HEK293 (cell line): ENCODE measurements around the gene ZNF593.

Source experiments
- CTCF ChIA-PET: fragments of 350-600 bp; formaldehyde crosslinking; extraction: SDS; loops from one replicate; lab custom pipeline; 2021; ENCODE audit warnings: antibody characterized with exemption; lab: Yijun Ruan, JAX
- POLR2A ChIA-PET: fragments of 300-600 bp; formaldehyde crosslinking; extraction: SDS; loops from one replicate; lab custom pipeline; 2020; ENCODE audit warnings: antibody characterized with exemption, inconsistent platforms; lab: Yijun Ruan, JAX
- H3K27ac ChIP-seq: fragments of 200-500 bp; sonication (Bioruptor generic); 2 replicates; pipeline ENCODE4 v1.5.1; 2014; ENCODE audit warnings: low read depth, low read length, control low read depth, inconsistent platforms; ENCODE audit errors: extremely low read depth
- H3K36me3 ChIP-seq, 2 experiments: fragments of 200-500 bp in 1 of 2; sonication (Bioruptor generic) in 1 of 2; 1 replicate in 1 of 2; 2 replicates in 1 of 2; pipeline ENCODE4 v1.5.1; 2014 to 2017; ENCODE audit warnings: inconsistent platforms in 2 of 2, low read length in 2 of 2; ENCODE audit not compliant: control insufficient read depth in 2 of 2, insufficient read depth in 1 of 2
- H3K4me1 ChIP-seq: fragments of 200-500 bp; sonication (Bioruptor generic); 2 replicates; pipeline ENCODE4 v1.5.1; 2014; ENCODE audit warnings: mild to moderate bottlenecking, low read length, inconsistent platforms; ENCODE audit not compliant: control insufficient read depth, insufficient read depth
- H3K4me3 ChIP-seq: 2 replicates; pipeline ENCODE4 v1.5.1; 2011; ENCODE audit warnings: low read depth, mild to moderate bottlenecking, control low read depth, low read length, moderate library complexity
- H3K9me3 ChIP-seq: fragments of 200-500 bp; sonication (Bioruptor generic); 2 replicates; pipeline ENCODE4 v1.5.1; 2014; ENCODE audit warnings: low read depth, low read length, inconsistent platforms; ENCODE audit not compliant: control insufficient read depth, insufficient read depth
- BCL11A ChIP-seq: fragments of 450-650 bp; formaldehyde crosslinking; IDR thresholded peaks from 2 replicates; pipeline ENCODE4 v1.5.1; 2016; ENCODE audit warnings: low read depth, missing biosample characterization, missing genetic modification characterization
- KLF9 ChIP-seq: fragments of 450-650 bp; formaldehyde crosslinking; IDR thresholded peaks from 2 replicates; pipeline ENCODE4 v1.5.1; 2016; ENCODE audit warnings: missing biosample characterization, missing genetic modification characterization, low read depth
- MZF1 ChIP-seq: fragments of 450-650 bp; formaldehyde crosslinking; IDR thresholded peaks from 2 replicates; pipeline ENCODE4 v1.5.1; 2017; ENCODE audit warnings: missing biosample characterization, missing genetic modification characterization, borderline replicate concordance
- PRDM4 ChIP-seq: fragments of 450-650 bp; formaldehyde crosslinking; IDR thresholded peaks from 2 replicates; pipeline ENCODE4 v1.5.1; 2017; ENCODE audit warnings: missing biosample characterization, missing genetic modification characterization
- ZBTB7A ChIP-seq: fragments of 450-650 bp; formaldehyde crosslinking; IDR thresholded peaks from 2 replicates; pipeline ENCODE4 v1.5.1; 2016; ENCODE audit warnings: low read depth, missing biosample characterization, missing genetic modification characterization
- ZNF138 ChIP-seq: fragments of 450-650 bp; formaldehyde crosslinking; IDR thresholded peaks from 2 replicates; pipeline ENCODE4 v1.5.1; 2016; ENCODE audit warnings: missing biosample characterization, missing genetic modification characterization, borderline replicate concordance
- ZNF169 ChIP-seq: fragments of 450-650 bp; formaldehyde crosslinking; IDR thresholded peaks from 2 replicates; pipeline ENCODE4 v1.5.1; 2016; ENCODE audit warnings: missing biosample characterization, missing genetic modification characterization
- ZNF174 ChIP-seq: fragments of 450-650 bp; formaldehyde crosslinking; IDR thresholded peaks from 2 replicates; pipeline ENCODE4 v1.5.0; 2017; ENCODE audit warnings: missing biosample characterization, mild to moderate bottlenecking, missing genetic modification characterization
- ZNF221 ChIP-seq: fragments of 450-650 bp; formaldehyde crosslinking; IDR thresholded peaks from 2 replicates; pipeline ENCODE4 v1.5.1; 2017; ENCODE audit warnings: missing biosample characterization, missing genetic modification characterization, borderline replicate concordance
- ZNF37A ChIP-seq: fragments of 450-650 bp; IDR thresholded peaks from 2 replicates; pipeline ENCODE4 v1.5.1; 2018; ENCODE audit warnings: missing biosample characterization, missing genetic modification characterization
- ZNF518A ChIP-seq: fragments of 450-650 bp; formaldehyde crosslinking; conservative IDR thresholded peaks from 2 replicates; pipeline ENCODE4 v1.5.1; 2016; ENCODE audit warnings: low read depth, missing biosample characterization, missing genetic modification characterization
- ZNF571 ChIP-seq: fragments of 450-650 bp; formaldehyde crosslinking; IDR thresholded peaks from 2 replicates; pipeline ENCODE4 v1.5.0; 2017; ENCODE audit warnings: missing biosample characterization, missing genetic modification characterization
- ZNF596 ChIP-seq: fragments of 450-650 bp; IDR thresholded peaks from 2 replicates; pipeline ENCODE4 v1.5.0; 2018; ENCODE audit warnings: missing biosample characterization, mild to moderate bottlenecking, missing genetic modification characterization, moderate library complexity
- ZNF629 ChIP-seq: fragments of 450-650 bp; formaldehyde crosslinking; IDR thresholded peaks from 2 replicates; pipeline ENCODE4 v1.5.1; 2017; ENCODE audit warnings: missing biosample characterization, missing genetic modification characterization
- ZNF747 ChIP-seq: fragments of 450-650 bp; formaldehyde crosslinking; IDR thresholded peaks from 2 replicates; pipeline ENCODE4 v1.5.1; 2016; ENCODE audit warnings: missing biosample characterization, missing genetic modification characterization
- ZNF830 ChIP-seq: fragments of 450-650 bp; IDR thresholded peaks from 2 replicates; pipeline ENCODE4 v1.5.0; 2018; ENCODE audit warnings: missing biosample characterization, missing genetic modification characterization, low read depth, mild to moderate bottlenecking, moderate library complexity
- ZNF843 ChIP-seq: fragments of 450-650 bp; formaldehyde crosslinking; IDR thresholded peaks from 2 replicates; pipeline ENCODE4 v1.5.1; 2016; ENCODE audit warnings: missing biosample characterization, missing genetic modification characterization
- TF ChIP-seq, protein P1 (sequence below): fragments of 450-650 bp; formaldehyde crosslinking; IDR thresholded peaks from 2 replicates; pipeline ENCODE4 v1.5.1; 2016; ENCODE audit warnings: missing biosample characterization, missing genetic modification characterization, low read depth
- TF ChIP-seq, protein P2 (sequence below): fragments of 450-650 bp; IDR thresholded peaks from 2 replicates; pipeline ENCODE4 v1.5.1; 2018; ENCODE audit warnings: missing biosample characterization, mild to moderate bottlenecking, missing genetic modification characterization

Gene ZNF593

DNA sequence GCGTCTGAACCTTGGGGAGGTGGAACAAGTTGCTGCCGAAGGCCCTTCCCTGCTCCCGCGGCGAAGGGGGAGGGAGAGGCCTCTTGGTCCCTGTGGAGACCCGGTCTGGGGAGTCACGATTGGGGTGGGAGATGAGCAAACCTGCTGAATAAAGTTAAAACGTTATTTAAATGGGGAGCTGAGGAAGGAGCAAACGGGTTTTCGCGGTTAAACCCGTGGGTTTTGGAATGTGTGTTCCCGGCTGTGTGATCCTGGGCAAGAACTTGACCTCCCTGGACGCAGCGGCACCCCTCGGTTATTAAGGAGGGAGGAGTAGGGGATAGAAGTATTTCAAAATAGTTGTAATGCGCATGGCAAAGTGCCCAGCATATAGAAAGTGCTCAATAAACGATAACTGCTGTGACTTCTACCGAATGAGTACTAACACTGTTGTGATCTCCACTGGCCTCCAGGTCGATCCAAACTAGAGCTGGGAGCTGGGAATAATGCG, 7.4 kb upstream of the ZNF593 start (continued):
- TF ChIP-seq PRDM4 (tag by site-specific recombination) (no peak), ZBTB7A (no peak), ZNF747 (tag by site-specific recombination) (no peak)
- TF ChIP-seq, protein P1, sequence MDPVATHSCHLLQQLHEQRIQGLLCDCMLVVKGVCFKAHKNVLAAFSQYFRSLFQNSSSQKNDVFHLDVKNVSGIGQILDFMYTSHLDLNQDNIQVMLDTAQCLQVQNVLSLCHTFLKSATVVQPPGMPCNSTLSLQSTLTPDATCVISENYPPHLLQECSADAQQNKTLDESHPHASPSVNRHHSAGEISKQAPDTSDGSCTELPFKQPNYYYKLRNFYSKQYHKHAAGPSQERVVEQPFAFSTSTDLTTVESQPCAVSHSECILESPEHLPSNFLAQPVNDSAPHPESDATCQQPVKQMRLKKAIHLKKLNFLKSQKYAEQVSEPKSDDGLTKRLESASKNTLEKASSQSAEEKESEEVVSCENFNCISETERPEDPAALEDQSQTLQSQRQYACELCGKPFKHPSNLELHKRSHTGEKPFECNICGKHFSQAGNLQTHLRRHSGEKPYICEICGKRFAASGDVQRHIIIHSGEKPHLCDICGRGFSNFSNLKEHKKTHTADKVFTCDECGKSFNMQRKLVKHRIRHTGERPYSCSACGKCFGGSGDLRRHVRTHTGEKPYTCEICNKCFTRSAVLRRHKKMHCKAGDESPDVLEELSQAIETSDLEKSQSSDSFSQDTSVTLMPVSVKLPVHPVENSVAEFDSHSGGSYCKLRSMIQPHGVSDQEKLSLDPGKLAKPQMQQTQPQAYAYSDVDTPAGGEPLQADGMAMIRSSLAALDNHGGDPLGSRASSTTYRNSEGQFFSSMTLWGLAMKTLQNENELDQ (tag by site-specific recombination), result no peak

DNA sequence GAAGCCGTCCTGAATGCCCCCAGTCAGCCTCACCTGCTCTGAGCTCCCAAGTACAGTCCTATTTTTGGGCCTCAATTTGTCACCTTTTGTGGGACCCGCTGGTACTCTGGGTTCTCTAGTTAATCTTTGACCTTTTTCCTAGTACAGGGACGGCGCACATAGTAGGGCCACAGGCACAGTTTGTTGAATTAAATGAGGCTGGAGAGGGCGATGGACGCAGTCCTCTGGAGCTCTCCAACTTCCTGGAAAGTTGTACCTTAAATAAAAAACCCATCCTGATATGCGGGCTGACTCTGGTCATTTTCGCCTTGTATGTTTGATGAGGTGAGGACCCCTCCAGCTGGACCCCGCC, 6.0 kb upstream of the ZNF593 start:
- ChIA-PET POLR2A (no interaction called here), CTCF (interaction anchor here (0.9 to 2.5 kb wide), 4 partner anchors 13 to 268 kb away, joined by 3 to 16 read pairs (median 3); no protein-coding TSS in a partner anchor)
- no peak for TF ChIP-seq ZNF221
- no peak for TF ChIP-seq ZNF843 (tag by site-specific recombination)
- TF ChIP-seq ZNF518A, result no peak
- TF ChIP-seq ZNF571, result no peak
- no peak for TF ChIP-seq ZNF830 (tag by site-specific recombination)

GRCh38 chr1:26164036-26164860, 5.5 kb upstream of the ZNF593 start:
- Histone ChIP-seq H3K9me3 (no peaks in the 10 kb centered on the region), H3K27ac (no peak overlapping the region; the same call in 1 of the 2 replicates), H3K4me3 (peak overlapping the region; percentile 24; the same call in 1 of the 2 replicates), H3K4me1 (peaks cover 7% of the 10 kb centered on the region; the same call in 1 of the 2 replicates), H3K36me3 (no peaks in the 10 kb centered on the region)
- CTCF ChIA-PET, result interaction anchor here (0.9 to 2.5 kb wide), 5 partner anchors 14 to 269 kb away, joined by 3 to 16 read pairs (median 3); no protein-coding TSS in a partner anchor
- POLR2A ChIA-PET, result interaction anchor here (0.5 kb wide), 1 partner anchor 242 kb away, joined by 6 read pairs; no protein-coding TSS in a partner anchor
- TF ChIP-seq ZNF174 (no peak), ZNF629 (tag by site-specific recombination) (no peak), ZNF169 (tag by site-specific recombination) (no peak), ZNF37A (0 out of 2 replicates have a peak, but pooled peaks have one; percentile 7), KLF9 (no peak), ZNF138 (no peak), BCL11A (tag by site-specific recombination) (0 out of 2 replicates have a peak, but pooled peaks have one; percentile 40), ZNF596 (tag by site-specific recombination) (peak; percentile 26; the same call in 1 of the 2 replicates), MZF1 (tag by site-specific recombination) (no peak)
- TF ChIP-seq, protein P2, sequence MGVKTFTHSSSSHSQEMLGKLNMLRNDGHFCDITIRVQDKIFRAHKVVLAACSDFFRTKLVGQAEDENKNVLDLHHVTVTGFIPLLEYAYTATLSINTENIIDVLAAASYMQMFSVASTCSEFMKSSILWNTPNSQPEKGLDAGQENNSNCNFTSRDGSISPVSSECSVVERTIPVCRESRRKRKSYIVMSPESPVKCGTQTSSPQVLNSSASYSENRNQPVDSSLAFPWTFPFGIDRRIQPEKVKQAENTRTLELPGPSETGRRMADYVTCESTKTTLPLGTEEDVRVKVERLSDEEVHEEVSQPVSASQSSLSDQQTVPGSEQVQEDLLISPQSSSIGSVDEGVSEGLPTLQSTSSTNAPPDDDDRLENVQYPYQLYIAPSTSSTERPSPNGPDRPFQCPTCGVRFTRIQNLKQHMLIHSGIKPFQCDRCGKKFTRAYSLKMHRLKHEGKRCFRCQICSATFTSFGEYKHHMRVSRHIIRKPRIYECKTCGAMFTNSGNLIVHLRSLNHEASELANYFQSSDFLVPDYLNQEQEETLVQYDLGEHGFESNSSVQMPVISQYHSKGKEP (tag by site-specific recombination), result no peak

More for the DNA sequence above, 6.0 kb upstream of the ZNF593 start:
- peaks cover 6% of the 10 kb centered on the region; the same call in 1 of the 2 replicates for H3K4me1 ChIP-seq
- H3K36me3 ChIP-seq, result no peaks in the 10 kb centered on the region
- no peak overlapping the region for H3K4me3 ChIP-seq
- H3K9me3 ChIP-seq, result no peaks in the 10 kb centered on the region
- H3K27ac ChIP-seq, result no peak overlapping the region; the same call in 1 of the 2 replicates
